HepG2 (cell line): Measurements from ENCODE around the gene FJX1. TPM values are rescaled to one million over a fixed set of nuclear protein-coding genes. Genes with fewer than 3 reads are reported as not detected.
A peak's percentile ranks its signal among the peaks of the same experiment; 100 is the strongest.

Experiments used
- ATAC-seq: fragments of 200-7000 bp; cut with Tn5 transposase; 3 replicates; pipeline ENCODE4 v1.9.1; 2020; ENCODE audit warnings: mild to moderate bottlenecking, moderate library complexity
- BruUV-seq: library from RNA; stranded (reverse); fragments of 400-500 nt; replicated peaks from 2 replicates; lab custom pipeline; 2021; lab: Mats Ljungman, UMichigan
- CTCF ChIA-PET: fragments of 300-600 bp; formaldehyde crosslinking; extraction: SDS; loops from one replicate; lab custom pipeline; 2021; ENCODE audit warnings: low total read pairs, inconsistent platforms, low intra/inter-chr PET ratio; lab: Yijun Ruan, JAX
- POLR2A ChIA-PET: fragments of 350-600 bp; sonication (Branson Sonifier 250); formaldehyde crosslinking; loops from one replicate; lab custom pipeline; 2020; ENCODE audit warnings: antibody characterized with exemption, inconsistent platforms; lab: Yijun Ruan, JAX
- DNase-seq: peaks from one replicate; pipeline ENCODE4 v3.0.0-alpha.2; 2015; ENCODE audit warnings: low spot score
- FAIRE-seq: peaks from 3 replicates; lab custom pipeline; 2011; peaks lifted over from hg19 to GRCh38; lab: Jason Lieb, UNC
- H2AFZ ChIP-seq: one replicate; pipeline ENCODE4 v1.6.1; 2011; ENCODE audit warnings: low read length, inconsistent platforms
- H3K27ac ChIP-seq: fragments of 300-600 bp; 3 replicates; pipeline ENCODE4 v1.8.0; 2011; ENCODE audit warnings: mixed run types, mild to moderate bottlenecking, mixed read lengths, low read length, inconsistent platforms; ENCODE audit not compliant: insufficient read depth; ENCODE audit errors: extremely low read length
- H3K27me3 ChIP-seq, 2 experiments: fragments of 200-600 bp in 1 of 2; 2 replicates in 1 of 2; 3 replicates in 1 of 2; pipeline versions ENCODE4 v1.6.0 to v1.8.0; 2011; ENCODE audit warnings: low read length in 2 of 2, mild to moderate bottlenecking in 2 of 2, moderate library complexity in 2 of 2, inconsistent platforms in 1 of 2; ENCODE audit not compliant: insufficient read depth in 2 of 2, control insufficient read depth in 1 of 2
- H3K36me3 ChIP-seq, 2 experiments: fragments of 200-600 bp in 1 of 2; replicated peaks in 1 of 2; 2 replicates in 1 of 2; 3 replicates in 1 of 2; pipeline versions ENCODE4 v1.5.1 to v1.8.0; 2011; ENCODE audit warnings: low read length in 2 of 2, inconsistent platforms in 1 of 2; ENCODE audit not compliant: insufficient read depth in 2 of 2, control insufficient read depth in 1 of 2
- H3K4me1 ChIP-seq: 2 replicates; pipeline ENCODE4 v1.5.1; 2012; ENCODE audit warnings: low read length, inconsistent platforms; ENCODE audit not compliant: insufficient read depth
- H3K4me2 ChIP-seq: 2 replicates; pipeline ENCODE4 v1.6.0; 2011; ENCODE audit warnings: low read depth, low read length, inconsistent platforms
- H3K4me3 ChIP-seq, 3 experiments: fragments of 200-600 bp in 1 of 3; sonication (generic), shearing (Covaris generic) in 1 of 3; replicated peaks in 1 of 3; 2 replicates each; pipeline ENCODE4 v1.5.1; 2011 to 2016; ENCODE audit warnings: low read length in 3 of 3, inconsistent platforms in 2 of 3, low read depth in 2 of 3, mild to moderate bottlenecking in 2 of 3, control low read depth in 1 of 3, mixed read lengths in 1 of 3; ENCODE audit not compliant: insufficient read depth in 1 of 3
- H3K79me2 ChIP-seq: one replicate; pipeline ENCODE4 v1.6.1; 2011; ENCODE audit warnings: low read length, inconsistent platforms; ENCODE audit not compliant: insufficient read depth
- H3K9ac ChIP-seq: 2 replicates; pipeline ENCODE4 v1.6.0; 2011; ENCODE audit warnings: mild to moderate bottlenecking, low read depth, low read length, inconsistent platforms; ENCODE audit not compliant: insufficient read depth
- H3K9me3 ChIP-seq: 2 replicates; pipeline ENCODE4 v1.5.1; 2012; ENCODE audit warnings: mild to moderate bottlenecking, low read length
- H4K20me1 ChIP-seq: 2 replicates; pipeline ENCODE4 v1.6.0; 2011; ENCODE audit warnings: inconsistent platforms, mild to moderate bottlenecking, low read length, moderate library complexity; ENCODE audit not compliant: insufficient read depth
- FOXK2 ChIP-seq: fragments of 450-650 bp; IDR thresholded peaks from 2 replicates; pipeline ENCODE4 v1.6.1; 2016
- MAFF ChIP-seq: IDR thresholded peaks from 2 replicates; pipeline ENCODE4 v1.6.1; 2011; ENCODE audit warnings: low read depth, low read length, improper control_type of control experiment
- MAFK ChIP-seq, 2 experiments: IDR thresholded peaks in 1 of 2; conservative IDR thresholded peaks in 1 of 2; 2 replicates each; pipeline ENCODE4 v1.6.1; 2011; ENCODE audit warnings: improper control_type of control experiment in 2 of 2, low read length in 2 of 2
- MEIS2 ChIP-seq: sonication (generic); formaldehyde crosslinking; IDR thresholded peaks from 2 replicates; pipeline ENCODE4 v1.9.0; 2021; ENCODE audit warnings: mild to moderate bottlenecking, missing genetic modification reagents
- PAWR ChIP-seq: sonication (generic); formaldehyde crosslinking; IDR thresholded peaks from 2 replicates; pipeline ENCODE4 v1.4.0; 2020; ENCODE audit warnings: missing genetic modification reagents, mild to moderate bottlenecking, borderline replicate concordance
- PLRG1 ChIP-seq: fragments of 450-650 bp; conservative IDR thresholded peaks from 2 replicates; pipeline ENCODE4 v1.6.1; 2016
- U2AF2 ChIP-seq: fragments of 200-400 bp; formaldehyde crosslinking; IDR thresholded peaks from 2 replicates; pipeline ENCODE4 v1.6.1; 2017; ENCODE audit warnings: low read depth, mild to moderate bottlenecking, low read length
- ZNF543 ChIP-seq: sonication (generic); formaldehyde crosslinking; IDR thresholded peaks from 2 replicates; pipeline ENCODE4 v1.4.0; 2020; ENCODE audit warnings: mild to moderate bottlenecking, missing genetic modification reagents
- ZNF629 ChIP-seq: sonication (generic); formaldehyde crosslinking; conservative IDR thresholded peaks from 2 replicates; pipeline ENCODE4 v1.5.0; 2020; ENCODE audit warnings: missing genetic modification reagents
- ZNF75D ChIP-seq: sonication (generic); formaldehyde crosslinking; IDR thresholded peaks from 2 replicates; pipeline ENCODE4 v1.8.1; 2023; ENCODE audit warnings: missing genetic modification reagents, mild to moderate bottlenecking, borderline replicate concordance
- ZNF879 ChIP-seq: sonication (generic); formaldehyde crosslinking; IDR thresholded peaks from 2 replicates; pipeline ENCODE4 v1.8.1; 2023; ENCODE audit warnings: missing genetic modification reagents
- WGBS: methylation state at CpG from one replicate; pipeline ENCODE4 v1.1.6; 2017; ENCODE audit warnings: low lambda C conversion rate; 5-methylcytosine and 5-hydroxymethylcytosine counted together
- in situ Hi-C: cut with HindIII; loops from 2 replicates; pipeline ENCODE4 v1.10.0; 2017; ENCODE audit warnings: low pct_unique_long_range_greater_than_20kb; ENCODE audit not compliant: extremely low pct_ligation_motif_present
- intact Hi-C: fragments of 100-400 bp; cut with micrococcal nuclease; formaldehyde crosslinking; loops from one replicate; pipeline ENCODE4 v1.10.0; 2022; ENCODE audit not compliant: unreplicated experiment
- polyA plus RNA-seq, 8 experiments: library from polyadenylated mRNA; depleted of rRNA in 3 of 8; stranded (reverse) in 7 of 8; unstranded in 1 of 8; fragments of >200 nt; fragmentation: Illumina TruSeq in 4 of 8; extraction: Trizol in 4 of 8; gene quantifications; 2 replicates each; pipeline versions ENCODE4 v1.2.1 to v1.2.3, GENCODE V29; 2011 to 2016; ENCODE audit warnings: low read depth in 4 of 8, missing spikeins in 1 of 8, mixed read lengths in 1 of 8; ENCODE audit not compliant: insufficient read depth in 1 of 8
- total RNA-seq, 5 experiments: library from RNA; depleted of rRNA; stranded (reverse); fragments of >200 nt; fragmentation: Illumina TruSeq; extraction: Trizol; gene quantifications; 2 replicates each; pipeline ENCODE4 v1.2.3, GENCODE V29; 2016; ENCODE audit warnings: low read depth in 1 of 5
- TF ChIP-seq, protein P1 (sequence below): sonication (generic); formaldehyde crosslinking; IDR thresholded peaks from 2 replicates; pipeline ENCODE4 v1.8.0; 2022; ENCODE audit warnings: missing genetic modification reagents, low read depth, mild to moderate bottlenecking, borderline replicate concordance
- TF ChIP-seq, protein P2 (sequence below): sonication (generic); formaldehyde crosslinking; IDR thresholded peaks from 2 replicates; pipeline ENCODE4 v1.9.0; 2021; ENCODE audit warnings: missing genetic modification reagents, mild to moderate bottlenecking, borderline replicate concordance
- TF ChIP-seq, protein P3 (sequence below): IDR thresholded peaks from 2 replicates; pipeline ENCODE4 v1.6.1; 2016; ENCODE audit warnings: missing genetic modification reagents, missing compliant biosample characterization

Gene FJX1
- total and polyA plus RNA-seq, 2 of the 13 experiments (the other 11 are each of a cell fraction or from before 2014, with no cell fraction given): 0.40 to 0.82 TPM

DNA sequence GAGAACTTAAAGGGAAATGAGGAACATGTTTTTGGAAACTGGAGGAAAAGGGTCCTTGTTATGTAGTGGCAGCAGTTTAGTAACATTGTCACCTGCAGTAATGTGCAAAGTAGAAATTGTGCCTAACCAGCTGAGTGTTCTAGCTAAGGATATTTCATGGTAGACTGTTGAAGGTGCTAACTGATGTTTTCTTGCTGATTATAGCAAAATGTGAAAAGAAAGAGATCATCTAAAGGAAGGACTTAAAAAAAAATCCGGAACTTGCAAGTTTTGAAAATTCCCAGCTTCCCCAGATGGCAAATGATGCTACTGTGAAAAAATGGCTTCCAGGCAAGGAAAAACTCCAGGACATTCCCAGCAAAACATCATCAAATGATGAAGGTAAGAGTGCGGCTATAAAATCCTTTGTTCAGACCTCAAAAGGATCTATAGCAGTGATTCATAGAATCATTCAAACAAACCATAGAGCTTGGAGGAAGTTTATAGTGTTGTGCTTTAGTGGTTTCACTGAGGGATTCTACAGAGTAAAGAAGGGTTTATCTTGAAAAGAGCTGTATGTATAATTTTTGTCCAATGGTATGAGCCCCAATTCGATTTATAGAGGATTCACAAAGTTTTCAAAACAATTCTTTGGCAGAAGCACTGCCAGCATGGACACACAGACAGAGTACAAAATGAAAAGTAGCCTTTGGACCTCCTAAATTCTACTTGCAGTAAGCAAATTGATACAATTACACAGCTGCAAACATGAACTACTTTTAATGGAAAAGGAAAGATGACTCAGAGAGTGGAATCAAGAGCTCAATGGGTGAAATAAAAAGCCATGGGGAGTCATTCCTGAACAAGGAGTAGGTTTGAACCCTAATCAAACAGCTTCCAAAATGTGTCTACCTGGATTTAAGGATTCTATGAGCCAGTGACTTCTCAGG lies 40.0 kb downstream of the FJX1 start:
- ChIA-PET POLR2A (no interaction called here), CTCF (no interaction called here)
- H4K20me1 ChIP-seq: no peaks in the 10 kb centered on the region
- H2AFZ ChIP-seq: no peak overlapping the region
- H3K27ac ChIP-seq: no peak overlapping the region
- peaks cover 1 to 27% of the 10 kb centered on the region in 2 experiments; a peak in 3 of 5 replicates for H3K27me3 ChIP-seq
- no peaks in the 10 kb centered on the region for H3K9me3 ChIP-seq
- H3K79me2 ChIP-seq: peaks cover 3% of the 10 kb centered on the region
- TF ChIP-seq ZNF75D (CRISPR knock-in tag) (no peak), MAFK (conservative IDR thresholded peaks at IDR 0.05 in 1 of 2, IDR thresholded peaks at IDR 0.05 in 1 of 2; ENCODE audit: low read length in 2 of 2) (peak in 1 of 2 experiments; percentile 66; a peak in 2 of 4 replicates), MAFF (peak; percentile 36; the same call in 1 of the 2 replicates)
- in situ Hi-C loops (no loop called here), intact Hi-C loops (no loop called here)
- H3K4me3 ChIP-seq: no peak overlapping the region
- H3K4me2 ChIP-seq: no peak overlapping the region
- ATAC-seq (no peak), FAIRE-seq (no peak), DNase-seq (no peak)
- H3K4me1 ChIP-seq: peaks cover 21% of the 10 kb centered on the region
- 43% methylated on average over 3 of the region's 3 CpGs for WGBS
- H3K36me3 ChIP-seq: no peaks in the 10 kb centered on the region
- H3K9ac ChIP-seq: no peak overlapping the region
- no TSS peak for BruUV-seq

GRCh38 chr11:35661534-35661933 lies 43.3 kb downstream of the FJX1 start:
- H4K20me1 ChIP-seq: no peaks in the 10 kb centered on the region
- no peaks in the 10 kb centered on the region; a peak in 1 of 5 replicates for H3K36me3 ChIP-seq
- ChIA-PET CTCF (no interaction called here), POLR2A (interaction anchor here (1.4 kb wide), 1 partner anchor 32 kb away, joined by 3 read pairs; no protein-coding TSS in a partner anchor)
- peak overlapping the region; percentile 54 to 73 (median 64) for H3K4me3 ChIP-seq
- H3K4me2 ChIP-seq: peak overlapping the region; percentile 93
- H3K9ac ChIP-seq: peak overlapping the region; percentile 82; the same call in 1 of the 2 replicates
- H3K4me1 ChIP-seq: peaks cover 48% of the 10 kb centered on the region
- TF ChIP-seq ZNF879 (CRISPR knock-in tag): no peak
- TF ChIP-seq ZNF543 (CRISPR knock-in tag): no peak
- TF ChIP-seq, protein P1, sequence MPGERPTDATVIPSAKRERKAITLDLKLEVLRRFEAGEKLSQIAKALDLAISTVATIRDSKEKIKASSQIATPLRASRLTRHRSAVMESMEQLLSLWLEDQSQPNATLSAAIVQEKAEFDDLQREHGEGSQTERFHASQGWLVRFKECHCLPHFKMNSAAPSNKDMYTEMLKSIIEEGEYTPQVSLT (CRISPR knock-in tag): no peak
- TF ChIP-seq, protein P2, sequence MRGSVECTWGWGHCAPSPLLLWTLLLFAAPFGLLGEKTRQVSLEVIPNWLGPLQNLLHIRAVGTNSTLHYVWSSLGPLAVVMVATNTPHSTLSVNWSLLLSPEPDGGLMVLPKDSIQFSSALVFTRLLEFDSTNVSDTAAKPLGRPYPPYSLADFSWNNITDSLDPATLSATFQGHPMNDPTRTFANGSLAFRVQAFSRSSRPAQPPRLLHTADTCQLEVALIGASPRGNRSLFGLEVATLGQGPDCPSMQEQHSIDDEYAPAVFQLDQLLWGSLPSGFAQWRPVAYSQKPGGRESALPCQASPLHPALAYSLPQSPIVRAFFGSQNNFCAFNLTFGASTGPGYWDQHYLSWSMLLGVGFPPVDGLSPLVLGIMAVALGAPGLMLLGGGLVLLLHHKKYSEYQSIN (CRISPR knock-in tag): no peak
- TF ChIP-seq, protein P3, sequence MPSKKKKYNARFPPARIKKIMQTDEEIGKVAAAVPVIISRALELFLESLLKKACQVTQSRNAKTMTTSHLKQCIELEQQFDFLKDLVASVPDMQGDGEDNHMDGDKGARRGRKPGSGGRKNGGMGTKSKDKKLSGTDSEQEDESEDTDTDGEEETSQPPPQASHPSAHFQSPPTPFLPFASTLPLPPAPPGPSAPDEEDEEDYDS (CRISPR knock-in tag): no peak
- TF ChIP-seq ZNF629 (CRISPR knock-in tag): no peak
- TF ChIP-seq U2AF2: no peak
- no peak for TF ChIP-seq PAWR (CRISPR knock-in tag)
- no peak for TF ChIP-seq PLRG1
- no peak for TF ChIP-seq MEIS2 (CRISPR knock-in tag)
- no peak for TF ChIP-seq FOXK2
- peaks cover 35% of the 10 kb centered on the region for H3K79me2 ChIP-seq
- peak overlapping the region; percentile 89 for H3K27ac ChIP-seq
- no TSS peak for BruUV-seq
- ATAC-seq: no peak
- H3K9me3 ChIP-seq: peaks cover 15% of the 10 kb centered on the region; the same call in 1 of the 2 replicates
- H3K27me3 ChIP-seq: peaks cover 1 to 21% of the 10 kb centered on the region in 2 experiments; a peak in 3 of 5 replicates
- intact Hi-C loops: loop anchor here (5.0 kb wide), 1 partner anchor 161 kb away; no protein-coding TSS in a partner anchor
- WGBS: 5% methylated on average over 5 of the region's 5 CpGs
- no peak for FAIRE-seq
- in situ Hi-C loops: loop anchor here (10.0 kb wide), 1 partner anchor 73 kb away; no protein-coding TSS in a partner anchor
- DNase-seq: no peak
- H2AFZ ChIP-seq: peak overlapping the region; percentile 75
